IPS DF 4.7 (cell line): ENCODE data around the gene MYO15B.

Experiments used
- DNase-seq: peaks from one replicate; pipeline ENCODE4 v3.0.0-alpha.2; 2013; ENCODE audit warnings: low spot score; ENCODE audit errors: extremely low read depth

The MYO15B gene

GRCh38 chr17:75587675-75588595 lies at the start of gene MYO15B:
MYO15B (plus strand) TSS chr17:75587800; CDS start chr17:75588058, 258 bp downstream.
- DNase-seq, result no peak

GRCh38 chr17:75539967-75540729 lies 47.5 kb upstream of the MYO15B start:
- no peak for DNase-seq

- no peak for DNase-seq
Observed at GRCh38 chr17:75540923-75541503, 46.6 kb upstream of the MYO15B start.

GRCh38 chr17:75542229-75542628 lies 45.4 kb upstream of the MYO15B start:
- DNase-seq, result no peak

- no peak for DNase-seq
Observed at GRCh38 chr17:75542728-75543336, 44.8 kb upstream of the MYO15B start.

- DNase-seq, result no peak
Observed at GRCh38 chr17:75544250-75544649, 43.4 kb upstream of the MYO15B start.

- DNase-seq, result no peak
Observed at GRCh38 chr17:75546181-75546580, 41.4 kb upstream of the MYO15B start.

GRCh38 chr17:75547091-75547490 lies 40.5 kb upstream of the MYO15B start:
- DNase-seq, result no peak

- no peak for DNase-seq
Observed at GRCh38 chr17:75548813-75549212, 38.8 kb upstream of the MYO15B start.

GRCh38 chr17:75549246-75550138 lies 38.1 kb upstream of the MYO15B start:
- DNase-seq, result no peak

- no peak for DNase-seq
Observed at GRCh38 chr17:75550139-75550465, 37.5 kb upstream of the MYO15B start.

- DNase-seq, result no peak
Observed at GRCh38 chr17:75551266-75551665, 36.3 kb upstream of the MYO15B start.

- no peak for DNase-seq
Observed at GRCh38 chr17:75552425-75553294, 34.9 kb upstream of the MYO15B start.

GRCh38 chr17:75553295-75554110 lies 34.1 kb upstream of the MYO15B start:
- DNase-seq, result no peak

- DNase-seq, result no peak
Observed at GRCh38 chr17:75555679-75556153, 31.9 kb upstream of the MYO15B start.

GRCh38 chr17:75557075-75557851 lies 30.3 kb upstream of the MYO15B start:
- no peak for DNase-seq

- DNase-seq, result no peak
Observed at GRCh38 chr17:75557852-75558665, 29.5 kb upstream of the MYO15B start.
